Ovary (tissue), 3 donors: Measurements from ENCODE around the gene TTLL11.

Experiments used
- CTCF ChIP-seq, 3 donors: fragments of 450-650 bp in 2 of 3; fragments of 200-600 bp in 1 of 3; IDR thresholded peaks; one replicate each; pipeline versions ENCODE4 v1.5.1 to v1.8.0; 2016 to 2022; ENCODE audit warnings: antibody characterized with exemption in 3 of 3, mild to moderate bottlenecking in 1 of 3
- POLR2A ChIP-seq: fragments of 450-650 bp; IDR thresholded peaks from one replicate; pipeline ENCODE4 v1.6.1; 2017; ENCODE audit warnings: antibody characterized with exemption, mild to moderate bottlenecking, moderate library complexity
- donor health status: DM: no; HTN: no; CAD: no.

- no peak for TF ChIP-seq POLR2A
- no peak for TF ChIP-seq CTCF (IDR thresholded peaks at IDR 0.05)
These were observed 7.6 kb upstream of the TTLL11 start for GRCh38 chr9:122100756-122101155.
